ENCODE measurements around the gene RHEB.

Gene RHEB

DNA sequence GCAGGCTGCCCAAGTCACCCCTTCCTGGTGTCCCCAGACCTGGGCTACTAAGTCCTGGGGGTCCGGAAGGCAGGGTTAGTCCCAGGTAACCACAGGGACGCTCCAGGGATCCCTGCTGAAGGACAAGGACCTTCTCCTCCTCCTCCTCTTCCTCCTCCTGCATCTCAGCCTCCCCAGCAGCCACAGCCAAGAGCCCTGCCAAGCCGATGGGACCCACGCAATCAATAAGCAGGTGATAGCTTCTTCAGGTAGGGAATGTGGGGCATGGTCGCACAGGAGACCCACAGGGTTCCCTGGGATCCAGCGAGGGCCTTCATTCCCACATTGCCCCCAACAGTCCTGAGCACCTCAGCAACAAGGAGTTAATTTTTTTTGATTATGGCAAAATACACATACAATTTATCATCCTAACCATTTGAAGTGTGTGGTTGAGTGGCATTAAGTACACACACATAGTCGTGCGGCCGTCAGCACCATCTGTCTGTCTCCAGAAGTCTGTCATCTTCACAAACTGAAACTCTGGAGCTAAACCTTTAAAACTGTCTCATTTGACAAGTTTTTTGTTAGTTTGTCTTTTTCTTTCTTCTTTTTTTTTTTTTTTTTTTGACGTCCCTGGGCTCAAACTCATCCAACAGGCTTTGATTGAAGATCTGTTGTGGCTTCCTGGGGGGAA, 91.9 kb downstream of the RHEB start:
- no peak for DNase-seq (ENCODE audit: low read depth)
- TF ChIP-seq, protein P1, sequence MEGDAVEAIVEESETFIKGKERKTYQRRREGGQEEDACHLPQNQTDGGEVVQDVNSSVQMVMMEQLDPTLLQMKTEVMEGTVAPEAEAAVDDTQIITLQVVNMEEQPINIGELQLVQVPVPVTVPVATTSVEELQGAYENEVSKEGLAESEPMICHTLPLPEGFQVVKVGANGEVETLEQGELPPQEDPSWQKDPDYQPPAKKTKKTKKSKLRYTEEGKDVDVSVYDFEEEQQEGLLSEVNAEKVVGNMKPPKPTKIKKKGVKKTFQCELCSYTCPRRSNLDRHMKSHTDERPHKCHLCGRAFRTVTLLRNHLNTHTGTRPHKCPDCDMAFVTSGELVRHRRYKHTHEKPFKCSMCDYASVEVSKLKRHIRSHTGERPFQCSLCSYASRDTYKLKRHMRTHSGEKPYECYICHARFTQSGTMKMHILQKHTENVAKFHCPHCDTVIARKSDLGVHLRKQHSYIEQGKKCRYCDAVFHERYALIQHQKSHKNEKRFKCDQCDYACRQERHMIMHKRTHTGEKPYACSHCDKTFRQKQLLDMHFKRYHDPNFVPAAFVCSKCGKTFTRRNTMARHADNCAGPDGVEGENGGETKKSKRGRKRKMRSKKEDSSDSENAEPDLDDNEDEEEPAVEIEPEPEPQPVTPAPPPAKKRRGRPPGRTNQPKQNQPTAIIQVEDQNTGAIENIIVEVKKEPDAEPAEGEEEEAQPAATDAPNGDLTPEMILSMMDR (IDR thresholded peaks at IDR 0.05; ENCODE audit: control insufficient read depth, insufficient read depth, low read depth, low read length, missing control alignments) = no peak
- H3K4me3 ChIP-seq (ENCODE audit: control insufficient read depth, low read depth, low read length) = no peak overlapping the region

DNA sequence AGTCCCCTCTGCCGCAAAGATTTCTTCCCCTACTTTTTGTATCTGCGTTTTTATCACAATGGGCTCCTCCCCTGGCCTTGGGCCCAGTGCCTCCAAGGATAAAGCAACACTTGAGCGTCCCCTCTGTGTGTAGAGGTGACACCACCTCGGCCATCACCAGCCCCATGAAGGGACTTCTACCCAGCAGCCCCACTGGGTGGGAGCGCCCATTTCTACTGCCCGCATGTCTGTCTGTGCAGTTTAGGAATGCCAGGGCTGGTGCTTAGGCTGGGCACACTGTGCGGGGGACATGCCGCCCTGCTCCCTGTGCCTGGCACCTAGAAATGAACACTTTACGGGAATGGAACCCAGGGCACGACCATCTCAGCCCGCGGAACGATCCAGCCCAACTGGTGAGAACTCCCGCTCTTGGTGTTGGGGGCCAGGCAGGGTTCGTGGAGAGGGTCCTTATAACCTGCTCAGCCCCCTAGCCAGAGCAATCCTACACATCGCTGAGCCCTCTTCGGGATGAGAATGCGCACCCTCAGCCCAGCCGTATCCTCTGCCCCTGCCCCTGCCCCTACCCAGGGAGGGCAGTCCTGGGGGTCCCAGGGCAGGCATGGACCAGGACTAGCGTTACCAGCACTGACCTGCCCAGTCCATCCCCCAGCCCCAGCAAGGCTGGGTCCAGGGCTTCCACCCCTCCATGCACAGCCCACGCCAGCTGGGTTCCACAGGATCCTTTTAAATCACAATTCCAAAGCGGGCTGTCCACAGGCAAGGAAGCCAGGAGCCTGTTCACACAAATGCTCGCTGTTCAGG, 92.6 kb downstream of the RHEB start:
- TF ChIP-seq, protein P1 (IDR thresholded peaks at IDR 0.05; ENCODE audit: control insufficient read depth, insufficient read depth, low read depth, low read length, missing control alignments) = no peak
- H3K4me3 ChIP-seq (ENCODE audit: control insufficient read depth, low read depth, low read length) = no peak overlapping the region
- DNase-seq (ENCODE audit: low read depth) = no peak

DNA sequence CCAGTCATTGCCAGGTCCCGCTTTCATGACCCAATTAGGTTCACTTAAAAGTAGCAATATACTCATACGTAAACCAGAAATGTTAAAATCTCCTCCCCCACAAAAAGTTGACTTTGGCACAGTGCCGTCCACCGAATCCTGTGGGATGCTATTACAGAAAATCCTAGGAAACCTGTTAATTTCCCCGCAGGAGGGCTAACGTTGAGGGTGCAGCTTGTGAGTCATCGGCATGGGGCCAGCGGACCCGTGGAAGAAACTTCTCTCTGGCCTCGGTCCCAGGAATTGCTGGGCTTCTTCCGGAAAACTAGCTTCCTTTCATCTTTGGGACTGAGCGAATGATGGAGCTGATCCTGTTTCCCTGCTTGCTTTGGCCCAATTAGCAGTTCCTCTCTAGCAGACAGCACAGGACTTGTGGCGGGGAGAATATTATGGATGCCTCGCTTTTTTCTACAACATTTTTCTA, 93.2 kb downstream of the RHEB start:
- H3K4me3 ChIP-seq (ENCODE audit: control insufficient read depth, low read depth, low read length) = no peak overlapping the region
- DNase-seq (ENCODE audit: low read depth) = peak; percentile 81
- TF ChIP-seq, protein P1 (IDR thresholded peaks at IDR 0.05; ENCODE audit: control insufficient read depth, insufficient read depth, low read depth, low read length, missing control alignments) = no peak

DNA sequence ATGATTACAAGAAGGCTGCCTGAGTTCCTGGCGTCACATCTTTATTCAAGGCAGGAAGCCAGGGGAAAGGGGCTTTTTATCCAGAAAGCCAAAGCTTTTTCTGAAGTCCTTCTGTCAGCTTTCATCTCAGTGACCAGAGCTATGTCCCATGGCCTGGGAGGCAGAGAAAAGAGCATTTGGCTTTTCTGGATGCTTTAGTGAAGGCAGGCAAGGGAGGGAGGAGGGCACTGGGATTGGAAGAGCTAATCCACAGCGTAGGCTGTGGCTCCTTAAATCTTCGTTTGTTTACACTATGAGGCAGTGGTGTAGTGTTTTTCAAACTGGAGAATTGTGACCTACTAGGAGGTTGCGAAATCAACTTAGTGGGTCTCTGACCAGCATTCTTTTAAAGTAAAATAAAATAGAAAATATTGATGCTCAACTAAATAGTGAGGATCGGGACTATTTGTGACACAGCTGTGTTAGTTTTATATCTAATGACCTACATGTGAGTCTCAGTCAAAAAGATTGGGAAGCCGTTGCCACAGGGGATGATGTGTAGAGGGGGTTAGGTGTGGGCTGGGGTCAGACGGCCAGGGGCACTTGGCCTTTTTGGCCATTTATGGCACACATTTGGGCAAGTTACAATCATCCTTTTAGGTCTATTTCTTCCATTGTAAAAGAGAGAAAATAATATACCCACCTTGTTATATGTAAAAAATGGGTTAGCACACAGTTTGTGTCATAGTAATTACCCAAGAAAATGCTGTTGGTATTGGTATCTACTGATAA, 93.8 kb downstream of the RHEB start:
- H3K4me3 ChIP-seq (ENCODE audit: control insufficient read depth, low read depth, low read length) = no peak overlapping the region
- peak; percentile 77 for DNase-seq (ENCODE audit: low read depth)
- TF ChIP-seq, protein P1 (IDR thresholded peaks at IDR 0.05; ENCODE audit: control insufficient read depth, insufficient read depth, low read depth, low read length, missing control alignments) = no peak

DNA sequence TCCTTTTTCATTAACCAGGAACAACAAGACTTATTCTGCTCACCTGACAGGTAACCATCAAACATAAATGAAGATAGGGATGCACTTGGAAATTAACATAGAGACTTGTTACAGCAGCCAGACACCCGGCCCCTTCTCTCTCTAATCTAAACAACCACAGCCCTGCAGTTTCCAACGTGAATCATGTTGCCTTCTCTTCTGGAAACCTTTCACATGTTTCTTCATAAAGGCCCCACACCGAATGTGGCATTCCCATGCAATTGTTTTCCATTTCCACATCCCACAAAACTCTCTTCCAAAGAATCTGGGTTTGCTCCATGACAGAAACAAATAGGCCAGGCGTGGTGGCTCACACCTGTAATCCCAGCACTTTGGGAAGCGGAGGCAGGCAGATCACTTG, 94.9 kb downstream of the RHEB start:
- TF ChIP-seq, protein P1 (IDR thresholded peaks at IDR 0.05; ENCODE audit: control insufficient read depth, insufficient read depth, low read depth, low read length, missing control alignments) = no peak
- peak; percentile 23 for DNase-seq (ENCODE audit: low read depth)
- H3K4me3 ChIP-seq (ENCODE audit: control insufficient read depth, low read depth, low read length) = no peak overlapping the region

DNA sequence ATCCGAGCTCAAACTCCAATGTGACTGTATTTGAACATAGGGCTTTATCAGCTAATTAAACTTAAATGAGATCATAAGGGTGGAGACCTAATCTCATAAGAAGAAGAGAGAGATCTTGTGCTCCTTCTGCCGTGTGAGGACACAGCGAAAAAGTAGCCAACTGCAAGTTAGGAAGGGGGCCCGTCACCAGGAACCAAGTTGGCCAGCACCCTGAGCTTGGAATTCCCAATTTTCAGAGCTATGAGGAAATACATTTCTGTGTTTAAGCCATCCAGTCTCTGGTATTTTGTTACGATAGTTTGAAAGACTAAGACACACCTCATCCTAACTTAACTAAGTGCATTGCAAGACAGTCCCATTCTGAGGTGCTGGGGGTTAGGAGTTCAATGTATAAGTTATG, 95.8 kb downstream of the RHEB start:
- TF ChIP-seq, protein P1 (IDR thresholded peaks at IDR 0.05; ENCODE audit: control insufficient read depth, insufficient read depth, low read depth, low read length, missing control alignments) = no peak
- DNase-seq (ENCODE audit: low read depth) = no peak
- no peak overlapping the region for H3K4me3 ChIP-seq (ENCODE audit: control insufficient read depth, low read depth, low read length)
